Esophagus muscularis mucosa (tissue), 4 donors: ENCODE results near the gene ZBTB16.

Experiments
- EP300 ChIP-seq: sonication (generic); formaldehyde crosslinking; IDR thresholded peaks from one replicate; pipeline ENCODE4 v1.6.1; 2017; ENCODE audit warnings: antibody characterized with exemption
- POLR2A ChIP-seq: fragments of 450-650 bp; IDR thresholded peaks from one replicate; pipeline ENCODE4 v1.6.1; 2017; ENCODE audit warnings: antibody characterized with exemption, moderate library complexity, mild to moderate bottlenecking, low read depth
- POLR2AphosphoS5 ChIP-seq, 2 donors: sonication (generic); formaldehyde crosslinking; IDR thresholded peaks; one replicate each; pipeline ENCODE4 v1.6.1; 2017; ENCODE audit warnings: antibody characterized with exemption in 2 of 2
- TF ChIP-seq, protein P1 (sequence below), 3 experiments: fragments of 200-600 bp in 2 of 3; fragments of 450-650 bp in 1 of 3; sonication (generic) in 2 of 3; IDR thresholded peaks; one replicate each; pipeline ENCODE4 v1.5.1; 2017 to 2019; ENCODE audit warnings: antibody characterized with exemption in 3 of 3, mild to moderate bottlenecking in 2 of 3, moderate library complexity in 1 of 3

DNA sequence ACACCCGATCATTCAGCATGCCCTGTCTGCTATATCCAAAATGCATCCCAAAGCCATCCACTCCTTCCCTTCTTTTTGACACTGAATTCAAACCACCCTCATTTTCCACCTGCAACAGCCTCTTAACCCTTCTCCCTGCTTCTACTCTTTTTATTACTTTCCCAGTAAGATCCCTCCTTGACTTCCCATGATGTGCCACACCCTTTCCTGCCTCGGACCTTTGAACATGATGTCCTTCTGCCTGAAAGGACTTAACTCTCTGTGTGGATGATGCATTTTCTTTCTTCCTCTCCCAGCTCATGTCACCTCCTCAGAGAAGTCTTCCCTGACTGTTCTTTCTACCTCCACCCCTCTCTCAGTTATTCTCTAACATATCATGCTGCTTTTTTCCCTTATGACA is 48.1 kb upstream of the ZBTB16 start:
- TF ChIP-seq, protein P1, sequence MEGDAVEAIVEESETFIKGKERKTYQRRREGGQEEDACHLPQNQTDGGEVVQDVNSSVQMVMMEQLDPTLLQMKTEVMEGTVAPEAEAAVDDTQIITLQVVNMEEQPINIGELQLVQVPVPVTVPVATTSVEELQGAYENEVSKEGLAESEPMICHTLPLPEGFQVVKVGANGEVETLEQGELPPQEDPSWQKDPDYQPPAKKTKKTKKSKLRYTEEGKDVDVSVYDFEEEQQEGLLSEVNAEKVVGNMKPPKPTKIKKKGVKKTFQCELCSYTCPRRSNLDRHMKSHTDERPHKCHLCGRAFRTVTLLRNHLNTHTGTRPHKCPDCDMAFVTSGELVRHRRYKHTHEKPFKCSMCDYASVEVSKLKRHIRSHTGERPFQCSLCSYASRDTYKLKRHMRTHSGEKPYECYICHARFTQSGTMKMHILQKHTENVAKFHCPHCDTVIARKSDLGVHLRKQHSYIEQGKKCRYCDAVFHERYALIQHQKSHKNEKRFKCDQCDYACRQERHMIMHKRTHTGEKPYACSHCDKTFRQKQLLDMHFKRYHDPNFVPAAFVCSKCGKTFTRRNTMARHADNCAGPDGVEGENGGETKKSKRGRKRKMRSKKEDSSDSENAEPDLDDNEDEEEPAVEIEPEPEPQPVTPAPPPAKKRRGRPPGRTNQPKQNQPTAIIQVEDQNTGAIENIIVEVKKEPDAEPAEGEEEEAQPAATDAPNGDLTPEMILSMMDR (IDR thresholded peaks at IDR 0.05), result no peak
- TF ChIP-seq POLR2A, result no peak
- no peak for TF ChIP-seq POLR2AphosphoS5 (IDR thresholded peaks at IDR 0.05)
- TF ChIP-seq EP300, result no peak
